ENCODE results near the gene POLR3C. TPM values are rescaled to one million over a fixed set of nuclear protein-coding genes. Genes with fewer than 3 reads are reported as not detected.

The POLR3C gene
- total RNA-seq, 2 donors from 2014 or later = 32.7 to 37.9 TPM

DNA sequence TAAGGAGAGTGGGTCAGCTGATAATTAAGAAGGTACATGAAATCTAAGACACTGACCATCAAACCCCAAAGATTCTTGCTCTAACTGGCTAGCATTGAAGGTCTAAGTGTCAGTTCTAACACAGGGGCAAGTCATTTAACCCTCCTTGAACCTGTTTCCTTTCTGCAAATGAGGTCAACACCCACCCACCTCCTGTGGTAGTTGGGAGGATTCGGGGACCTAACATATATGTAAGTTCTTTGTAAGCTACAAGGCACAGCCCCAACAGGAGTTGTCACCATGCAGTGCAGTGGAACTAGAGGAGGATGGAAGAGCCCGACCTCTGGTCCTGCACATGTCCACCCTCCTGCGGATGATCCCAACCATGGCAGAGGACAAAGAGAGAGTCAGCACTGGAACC lies 23.8 kb downstream of the POLR3C start:
- peaks cover 38% of the 10 kb centered on the region for H3K36me3 Mint-ChIP-seq (ENCODE audit: low read depth)
- H3K9me3 Mint-ChIP-seq = no peaks in the 10 kb centered on the region
- no peak for DNase-seq
- H3K27ac Mint-ChIP-seq = no peak overlapping the region
- WGBS, 2 experiments (ENCODE audit: insufficient coverage in 1 of 2, insufficient read length in 1 of 2) = 92 to 93% methylated on average over 2 to 3 of the region's 3 CpGs
- H3K9ac ChIP-seq (ENCODE audit: extremely low read depth, low read length, poor library complexity, severe bottlenecking) = no peak overlapping the region
- H3K4me3 Mint-ChIP-seq = no peak overlapping the region
- H3K27ac ChIP-seq (ENCODE audit: low read depth, low read length) = no peak overlapping the region
- H3K9me3 ChIP-seq (ENCODE audit: control insufficient read depth, low read length) = no peaks in the 10 kb centered on the region
- no peaks in the 10 kb centered on the region for H3K4me1 Mint-ChIP-seq
- no peak overlapping the region for H3K4me3 ChIP-seq (ENCODE audit: low read length)
- peaks cover 54% of the 10 kb centered on the region for H3K36me3 ChIP-seq (ENCODE audit: control insufficient read depth, insufficient read depth, low read length)
- peaks cover 4% of the 10 kb centered on the region for H3K4me1 ChIP-seq (ENCODE audit: control insufficient read depth, insufficient read depth, low read length)
- no peaks in the 10 kb centered on the region for H3K27me3 ChIP-seq (ENCODE audit: control insufficient read depth, insufficient read depth, low read length, poor library complexity, severe bottlenecking)
- H3K27me3 Mint-ChIP-seq (ENCODE audit: insufficient read depth) = no peaks in the 10 kb centered on the region
- TF ChIP-seq, protein P1, sequence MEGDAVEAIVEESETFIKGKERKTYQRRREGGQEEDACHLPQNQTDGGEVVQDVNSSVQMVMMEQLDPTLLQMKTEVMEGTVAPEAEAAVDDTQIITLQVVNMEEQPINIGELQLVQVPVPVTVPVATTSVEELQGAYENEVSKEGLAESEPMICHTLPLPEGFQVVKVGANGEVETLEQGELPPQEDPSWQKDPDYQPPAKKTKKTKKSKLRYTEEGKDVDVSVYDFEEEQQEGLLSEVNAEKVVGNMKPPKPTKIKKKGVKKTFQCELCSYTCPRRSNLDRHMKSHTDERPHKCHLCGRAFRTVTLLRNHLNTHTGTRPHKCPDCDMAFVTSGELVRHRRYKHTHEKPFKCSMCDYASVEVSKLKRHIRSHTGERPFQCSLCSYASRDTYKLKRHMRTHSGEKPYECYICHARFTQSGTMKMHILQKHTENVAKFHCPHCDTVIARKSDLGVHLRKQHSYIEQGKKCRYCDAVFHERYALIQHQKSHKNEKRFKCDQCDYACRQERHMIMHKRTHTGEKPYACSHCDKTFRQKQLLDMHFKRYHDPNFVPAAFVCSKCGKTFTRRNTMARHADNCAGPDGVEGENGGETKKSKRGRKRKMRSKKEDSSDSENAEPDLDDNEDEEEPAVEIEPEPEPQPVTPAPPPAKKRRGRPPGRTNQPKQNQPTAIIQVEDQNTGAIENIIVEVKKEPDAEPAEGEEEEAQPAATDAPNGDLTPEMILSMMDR (conservative IDR thresholded peaks at IDR 0.05) = no peak

DNA sequence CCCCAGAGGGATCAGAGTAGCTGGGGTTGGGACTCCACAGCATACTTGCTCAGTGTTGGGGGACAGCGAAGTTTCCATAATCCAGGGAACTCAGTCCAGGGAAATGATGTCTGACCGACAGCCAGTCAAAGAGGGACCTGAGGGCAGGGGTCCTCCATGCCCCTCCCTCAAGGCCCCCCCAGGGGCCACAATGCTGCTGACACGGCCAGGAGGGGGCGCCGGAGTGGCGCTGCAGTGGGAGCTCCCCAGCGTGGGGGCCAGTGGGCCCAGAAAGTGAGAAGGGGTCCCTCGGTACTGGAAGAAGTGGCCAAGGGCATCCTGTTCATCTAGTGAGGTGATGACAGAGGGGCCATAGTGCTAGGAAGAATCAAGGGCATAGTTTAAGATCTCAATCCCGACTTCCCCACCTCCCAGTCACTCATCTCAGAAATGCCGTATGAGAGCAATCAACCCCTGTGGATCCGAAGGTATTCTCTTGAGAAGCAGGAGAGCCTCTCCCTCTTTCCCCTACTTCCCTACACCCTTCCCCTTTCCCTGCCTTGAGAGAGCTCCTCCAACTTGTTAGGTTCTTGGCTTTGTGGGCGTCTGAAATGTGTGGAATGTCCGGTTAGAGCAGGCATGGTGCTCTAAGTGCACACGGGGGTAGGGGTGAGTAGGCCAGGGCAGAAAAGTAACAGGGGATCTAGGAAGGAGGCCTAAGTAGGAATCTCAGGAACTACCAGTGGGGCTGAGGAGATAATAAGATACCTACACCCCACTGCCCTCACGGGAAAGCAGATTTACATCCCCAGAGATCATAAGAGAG lies 25.6 kb downstream of the POLR3C start:
- peaks cover 61% of the 10 kb centered on the region for H3K36me3 ChIP-seq (ENCODE audit: control insufficient read depth, insufficient read depth, low read length)
- peaks cover 4% of the 10 kb centered on the region for H3K4me1 ChIP-seq (ENCODE audit: control insufficient read depth, insufficient read depth, low read length)
- DNase-seq = peak; percentile 55
- H3K27me3 ChIP-seq (ENCODE audit: control insufficient read depth, insufficient read depth, low read length, poor library complexity, severe bottlenecking) = no peaks in the 10 kb centered on the region
- Mint-ChIP-seq H3K4me3 (no peak overlapping the region), H3K27ac (peak overlapping the region; percentile 20), H3K27me3 (ENCODE audit: insufficient read depth) (no peaks in the 10 kb centered on the region), H3K4me1 (no peaks in the 10 kb centered on the region), H3K9me3 (no peaks in the 10 kb centered on the region), H3K36me3 (ENCODE audit: low read depth) (peaks cover 52% of the 10 kb centered on the region)
- no peak overlapping the region for H3K4me3 ChIP-seq (ENCODE audit: low read length)
- TF ChIP-seq, protein P1 (conservative IDR thresholded peaks at IDR 0.05) = peak; percentile 74
- no peak overlapping the region for H3K27ac ChIP-seq (ENCODE audit: low read depth, low read length)
- no peak overlapping the region for H3K9ac ChIP-seq (ENCODE audit: extremely low read depth, low read length, poor library complexity, severe bottlenecking)
- no peaks in the 10 kb centered on the region for H3K9me3 ChIP-seq (ENCODE audit: control insufficient read depth, low read length)
- 80 to 92% methylated on average over 3 to 15 of the region's 15 CpGs for WGBS, 2 experiments (ENCODE audit: insufficient coverage in 1 of 2, insufficient read length in 1 of 2)

DNA sequence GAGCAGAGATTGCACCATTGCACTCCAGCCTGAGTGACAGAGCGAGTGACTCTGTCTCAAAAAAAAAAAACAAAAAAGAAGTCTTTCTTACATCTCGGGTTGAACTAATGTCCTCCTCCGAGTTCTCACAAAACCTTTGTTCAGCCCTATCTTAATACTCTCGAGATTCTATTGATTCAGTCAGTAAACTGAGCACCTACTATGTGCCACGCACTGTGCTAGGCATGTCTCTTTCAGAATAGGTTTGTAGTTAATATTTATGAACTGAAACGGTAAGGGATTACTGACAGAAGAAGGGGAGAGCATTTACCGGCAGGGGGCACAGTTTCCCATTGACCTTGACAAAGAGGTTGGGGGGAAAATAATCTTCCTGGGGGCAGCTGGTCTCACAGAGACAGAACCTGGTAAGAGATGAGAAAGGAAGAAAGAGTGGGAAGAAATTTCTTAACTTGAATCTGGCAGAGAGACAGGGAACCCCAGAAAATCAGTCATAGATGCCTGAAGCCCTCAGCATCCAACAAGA lies 31.5 kb downstream of the POLR3C start:
- WGBS, 2 experiments (ENCODE audit: insufficient coverage in 1 of 2, insufficient read length in 1 of 2) = 93 to 95% methylated on average over 7 of the region's 7 CpGs
- Mint-ChIP-seq H3K4me3 (no peak overlapping the region), H3K27me3 (ENCODE audit: insufficient read depth) (no peaks in the 10 kb centered on the region), H3K4me1 (peaks cover 6% of the 10 kb centered on the region), H3K9me3 (no peaks in the 10 kb centered on the region), H3K27ac (no peak overlapping the region), H3K36me3 (ENCODE audit: low read depth) (peaks cover 52% of the 10 kb centered on the region)
- DNase-seq = no peak
- Histone ChIP-seq H3K9ac (ENCODE audit: extremely low read depth, low read length, poor library complexity, severe bottlenecking) (no peak overlapping the region), H3K36me3 (ENCODE audit: control insufficient read depth, insufficient read depth, low read length) (peaks cover 60% of the 10 kb centered on the region), H3K27me3 (ENCODE audit: control insufficient read depth, insufficient read depth, low read length, poor library complexity, severe bottlenecking) (no peaks in the 10 kb centered on the region), H3K27ac (ENCODE audit: low read depth, low read length) (no peak overlapping the region), H3K4me1 (ENCODE audit: control insufficient read depth, insufficient read depth, low read length) (peaks cover 5% of the 10 kb centered on the region), H3K9me3 (ENCODE audit: control insufficient read depth, low read length) (no peaks in the 10 kb centered on the region), H3K4me3 (ENCODE audit: low read length) (no peak overlapping the region)
- TF ChIP-seq, protein P1 (conservative IDR thresholded peaks at IDR 0.05) = peak; percentile 28

All from endodermal cell (in vitro differentiated cells).